Measurements from ENCODE around the gene BSG. TPM values are rescaled to one million over a fixed set of nuclear protein-coding genes. Genes with fewer than 3 reads are reported as not detected.
"Not testable (repeated sequence)": the region's sequence is repeated elsewhere in the genome, so short reads cannot be mapped to it uniquely, and the experiment has no call there.

Gene BSG
- total RNA-seq, 2 experiments from 2014 or later, result 234 to 243 TPM

- ChIA-PET POLR2A (interaction anchor here (1.1 kb wide), 1 partner anchor 20 kb away, joined by 3 read pairs; no protein-coding TSS in a partner anchor), CTCF (no interaction called here)
These were observed 51.6 kb downstream of the BSG start for GRCh38 chr19:623974-624373.

- POLR2A ChIA-PET, result no interaction called here
- CTCF ChIA-PET, result no interaction called here
These were observed 52.2 kb downstream of the BSG start for GRCh38 chr19:624433-625109.

- POLR2A ChIA-PET, result interaction anchor here (0.9 kb wide), 1 partner anchor 13 kb away, joined by 3 read pairs; no protein-coding TSS in a partner anchor
- CTCF ChIA-PET, result no interaction called here
These were observed 52.9 kb downstream of the BSG start for GRCh38 chr19:625257-625656.

GRCh38 chr19:626566-626965 is 54.2 kb downstream of the BSG start:
- CTCF ChIA-PET, POLR2A ChIA-PET: not testable (repeated sequence)

GRCh38 chr19:628168-628567 is 55.8 kb downstream of the BSG start:
- CTCF ChIA-PET, result no interaction called here

GRCh38 chr19:629515-629914 is 57.1 kb downstream of the BSG start:
- POLR2A ChIA-PET, result not testable (repeated sequence)
- CTCF ChIA-PET, result interaction anchor here (1.0 kb wide), 1 partner anchor 17 kb away, joined by 3 read pairs; no protein-coding TSS in a partner anchor

More at GRCh38 chr19:628168-628567, 55.8 kb downstream of the BSG start:
- POLR2A ChIA-PET, result no interaction called here

- CTCF ChIA-PET, result interaction anchor here (1.0 kb wide), 1 partner anchor 17 kb away, joined by 3 read pairs; no protein-coding TSS in a partner anchor
- POLR2A ChIA-PET, result no interaction called here
These were observed 57.7 kb downstream of the BSG start for GRCh38 chr19:629961-630714.

- ChIA-PET CTCF (interaction anchor here (0.9 to 1.2 kb wide), 3 partner anchors 20 to 122 kb away, joined by 3 read pairs; no protein-coding TSS in a partner anchor), POLR2A (interaction anchor here (0.6 to 1.0 kb wide), 2 partner anchors 8 to 27 kb away, joined by 3 to 10 read pairs; no protein-coding TSS in a partner anchor)
These were observed 60.2 kb downstream of the BSG start for GRCh38 chr19:632579-633067.

Other genes with a start within 250 kb of the BSG start
- 10 to 100 TPM; 18.3 to 21.2 TPM for gene MIER2, start 227.8 kb upstream of the BSG start, total RNA-seq
- not detected for gene C2CD4C, start 163.4 kb upstream of the BSG start, total RNA-seq
- gene SHC2, start 111.6 kb upstream of the BSG start, total RNA-seq, result not detected
- gene MADCAM1, start 76.1 kb upstream of the BSG start, total RNA-seq, result under 1 TPM; 0.17 to 0.23 TPM
- 10 to 100 TPM; 14.1 to 14.9 TPM for gene TPGS1, start 65.1 kb upstream of the BSG start, total RNA-seq
- 10 to 100 TPM; 58.7 to 60.1 TPM for gene CDC34, start 40.8 kb upstream of the BSG start, total RNA-seq
- 10 to 100 TPM; 45.0 to 46.8 TPM for gene GZMM, start 28.5 kb upstream of the BSG start, total RNA-seq
- under 1 TPM; 0.40 to 0.55 TPM for gene HCN2, start 17.3 kb downstream of the BSG start, total RNA-seq
- 10 to 100 TPM; 79.9 to 81.1 TPM for gene POLRMT, start 60.9 kb downstream of the BSG start, total RNA-seq
- not detected for gene FGF22, start 67.3 kb downstream of the BSG start, total RNA-seq
- gene RNF126, start 90.6 kb downstream of the BSG start, total RNA-seq, result 100 to 1,000 TPM; 104 to 110 TPM
- gene FSTL3, start 103.8 kb downstream of the BSG start, total RNA-seq, result 1 to 10 TPM; 7.5 to 8.6 TPM
- gene PRSS57, start 122.9 kb downstream of the BSG start, total RNA-seq, result not detected
- gene PALM, start 136.3 kb downstream of the BSG start, total RNA-seq, result under 1 TPM in 1 of 2 experiments, not detected in 1; 0.13 TPM
- not detected for gene MISP, start 178.5 kb downstream of the BSG start, total RNA-seq
- 100 to 1,000 TPM; 872 to 908 TPM for gene PTBP1, start 224.9 kb downstream of the BSG start, total RNA-seq
- not detected for gene PLPPR3, start 249.4 kb downstream of the BSG start, total RNA-seq

Measured in activated CD8-positive, alpha-beta memory T cell treated with anti-CD3 and anti-CD28 coated beads for 36 hours (primary cell).